Vagina (tissue), 2 donors: ENCODE measurements around the gene TAL1.

Experiments
- POLR2A ChIP-seq, 2 donors: fragments of 450-650 bp; IDR thresholded peaks; one replicate each; pipeline ENCODE4 v1.6.1; 2017; ENCODE audit warnings: antibody characterized with exemption in 2 of 2, mild to moderate bottlenecking in 2 of 2, moderate library complexity in 2 of 2
- POLR2AphosphoS5 ChIP-seq, 2 donors: sonication (generic); formaldehyde crosslinking; IDR thresholded peaks; one replicate each; pipeline ENCODE4 v1.9.0; 2017; ENCODE audit warnings: antibody characterized with exemption in 2 of 2, mild to moderate bottlenecking in 2 of 2, low read depth in 1 of 2; ENCODE audit not compliant: insufficient read depth in 1 of 2
- TF ChIP-seq, protein P1 (sequence below), 3 experiments: fragments of 450-650 bp in 2 of 3; fragments of 200-600 bp in 1 of 3; sonication (generic) in 1 of 3; IDR thresholded peaks; one replicate each; pipeline ENCODE4 v1.5.1; 2017 to 2019; ENCODE audit warnings: antibody characterized with exemption in 3 of 3, mild to moderate bottlenecking in 2 of 3, moderate library complexity in 2 of 3

DNA sequence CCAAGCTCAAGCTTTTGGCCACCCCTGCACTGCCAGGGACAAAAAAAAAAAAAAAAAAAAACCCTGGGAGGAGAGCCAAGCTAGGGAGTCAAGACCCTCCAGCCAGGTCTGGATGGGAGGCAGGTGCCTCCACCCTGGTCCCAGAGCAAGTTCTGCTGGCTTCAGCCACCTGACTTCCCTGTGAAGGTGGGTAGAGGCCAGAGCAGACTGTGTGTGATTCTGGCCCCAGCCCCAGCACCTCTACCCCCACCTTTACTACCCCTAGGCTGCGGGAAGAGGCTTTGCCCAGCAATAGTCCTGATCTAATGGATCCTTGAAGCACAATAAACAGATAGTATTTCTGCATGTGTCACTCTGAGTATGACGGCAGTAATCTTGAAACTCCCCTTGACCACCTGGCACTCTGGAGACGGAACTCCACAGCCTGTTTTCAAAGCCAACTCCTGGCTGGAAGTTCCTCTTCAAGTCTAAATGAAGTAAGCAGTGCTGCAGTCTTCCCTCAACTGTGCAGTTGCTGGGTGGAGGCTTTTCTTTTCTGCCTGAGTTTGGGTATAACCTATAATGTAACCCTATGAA, 51.9 kb downstream of the TAL1 start:
- TF ChIP-seq, protein P1, sequence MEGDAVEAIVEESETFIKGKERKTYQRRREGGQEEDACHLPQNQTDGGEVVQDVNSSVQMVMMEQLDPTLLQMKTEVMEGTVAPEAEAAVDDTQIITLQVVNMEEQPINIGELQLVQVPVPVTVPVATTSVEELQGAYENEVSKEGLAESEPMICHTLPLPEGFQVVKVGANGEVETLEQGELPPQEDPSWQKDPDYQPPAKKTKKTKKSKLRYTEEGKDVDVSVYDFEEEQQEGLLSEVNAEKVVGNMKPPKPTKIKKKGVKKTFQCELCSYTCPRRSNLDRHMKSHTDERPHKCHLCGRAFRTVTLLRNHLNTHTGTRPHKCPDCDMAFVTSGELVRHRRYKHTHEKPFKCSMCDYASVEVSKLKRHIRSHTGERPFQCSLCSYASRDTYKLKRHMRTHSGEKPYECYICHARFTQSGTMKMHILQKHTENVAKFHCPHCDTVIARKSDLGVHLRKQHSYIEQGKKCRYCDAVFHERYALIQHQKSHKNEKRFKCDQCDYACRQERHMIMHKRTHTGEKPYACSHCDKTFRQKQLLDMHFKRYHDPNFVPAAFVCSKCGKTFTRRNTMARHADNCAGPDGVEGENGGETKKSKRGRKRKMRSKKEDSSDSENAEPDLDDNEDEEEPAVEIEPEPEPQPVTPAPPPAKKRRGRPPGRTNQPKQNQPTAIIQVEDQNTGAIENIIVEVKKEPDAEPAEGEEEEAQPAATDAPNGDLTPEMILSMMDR (IDR thresholded peaks at IDR 0.05), result no peak
- no peak for TF ChIP-seq POLR2AphosphoS5 (IDR thresholded peaks at IDR 0.05; ENCODE audit: insufficient read depth in 1 of 2, low read depth in 1 of 2)
- TF ChIP-seq POLR2A (IDR thresholded peaks at IDR 0.05), result no peak
